Adrenal gland (tissue), 12 donors: Measurements from ENCODE around the gene ARPC3. TPM values are rescaled to one million over a fixed set of nuclear protein-coding genes. Genes with fewer than 3 reads are reported as not detected.
A peak's percentile ranks its signal among the peaks of the same experiment; 100 is the strongest.
"Not testable (repeated sequence)": the region's sequence is repeated elsewhere in the genome, so short reads cannot be mapped to it uniquely, and the experiment has no call there.

Experiments used
- DNase-seq, 7 donors: peaks; one replicate each; pipeline ENCODE4 v3.0.0-alpha.2; 2019 to 2020
- H3K27ac ChIP-seq, 5 donors: fragments of 200-600 bp; sonication (generic) in 4 of 5; 1 replicate in 3 of 5; 2 replicates in 2 of 5; pipeline versions ENCODE4 v1.5.1 to v1.8.0; 2016 to 2020; ENCODE audit warnings: mild to moderate bottlenecking in 1 of 5
- H3K27me3 ChIP-seq: fragments of 200-600 bp; 2 replicates; pipeline ENCODE4 v1.8.0; 2021
- H3K36me3 ChIP-seq, 2 donors: fragments of 200-600 bp; replicated peaks in 1 of 2; 1 replicate in 1 of 2; 2 replicates in 1 of 2; pipeline versions ENCODE4 v1.5.1 to v1.8.0; 2018 to 2022
- H3K4me1 ChIP-seq, 2 donors: fragments of 200-600 bp; replicated peaks in 1 of 2; 1 replicate in 1 of 2; 2 replicates in 1 of 2; pipeline versions ENCODE4 v1.5.1 to v1.8.0; 2018 to 2021
- H3K4me3 ChIP-seq, 4 donors: fragments of 200-600 bp; sonication (generic) in 3 of 4; one replicate each; pipeline ENCODE4 v1.5.1; 2016 to 2018
- H3K9me3 ChIP-seq, 3 donors: fragments of 200-600 bp; sonication (generic) in 1 of 3; replicated peaks in 1 of 3; 1 replicate in 2 of 3; 2 replicates in 1 of 3; pipeline versions ENCODE4 v1.5.1 to v1.8.0; 2016 to 2021
- POLR2A ChIP-seq, 2 donors: fragments of 450-650 bp; IDR thresholded peaks; one replicate each; pipeline ENCODE4 v1.6.1; 2017; ENCODE audit warnings: antibody characterized with exemption in 2 of 2, mild to moderate bottlenecking in 2 of 2, moderate library complexity in 1 of 2
- WGBS, 4 donors: extraction: QIAGEN DNeasy Blood & Tissue Kit in 2 of 4; methylation state at CpG; one replicate each; pipeline versions ENCODE4 v1.1.5 to v1.1.7; 2013 to 2017; 5-methylcytosine and 5-hydroxymethylcytosine counted together
- intact Hi-C, 2 donors: fragments of 100-400 bp; cut with DNase I; formaldehyde crosslinking; loops; one replicate each; pipeline versions ENCODE4 v1.14.1 to v1.15.0; 2022 to 2023
- polyA plus RNA-seq, 3 donors: library from polyadenylated mRNA; stranded (reverse); fragments of 200-250 nt in 2 of 3; fragments of 350-450 nt in 1 of 3; fragmentation: Illumina TruSeq in 1 of 3; extraction: RNeasy Lipid Tissue Mini Kit (QIAGEN cat#74804) in 1 of 3; gene quantifications; one replicate each; pipeline ENCODE4 v1.2.3, GENCODE V29; 2013 to 2014
- total RNA-seq, 9 donors: library from RNA; depleted of rRNA in 4 of 9; stranded (reverse); fragments of >200 nt in 4 of 9; fragments of 120-200 nt in 1 of 9; fragmentation: NEBNext Ultra II Directional in 1 of 9; extraction: Animal tissue kit (Norgen Biotek cat#: 25700) in 1 of 9; gene quantifications; one replicate each; pipeline versions ENCODE4 v1.1.0 to v1.2.4, GENCODE V29; 2013 to 2023
- TF ChIP-seq, protein P1 (sequence below), 6 experiments: fragments of 450-650 bp in 4 of 6; fragments of 200-600 bp in 2 of 6; sonication (generic) in 1 of 6; IDR thresholded peaks; 1 replicate in 5 of 6; 2 replicates in 1 of 6; pipeline versions ENCODE4 v1.5.1 to v1.8.0; 2016 to 2021; ENCODE audit warnings: antibody characterized with exemption in 6 of 6, mild to moderate bottlenecking in 2 of 6, moderate library complexity in 1 of 6
- donor health status: healthy with polysubstance abuse.
- donor health status: Bipolar disorder and iron deficiency.
- donor health status: DM: yes; HTN: yes; CAD: no.
- donor health status: DM: no; HTN: no; CAD: no.
- donor health status: DM: no; HTN: no; CAD: no.
- donor health status: DM: yes; HTN: yes; CAD: no.

Gene ARPC3
- total and polyA plus RNA-seq, 12 donors, result 177 to 581 (median 299) TPM

- DNase-seq, result peak; percentile 97 to 98 (median 97)
- Histone ChIP-seq H3K36me3 (peaks cover 0 to 15% of the 10 kb centered on the region in 2 donors), H3K27ac (peak within 1 kb of the TSS; percentile 80 to 95 (median 89)), H3K4me1 (peaks cover 8 to 13% of the 10 kb centered on the region in 2 donors), H3K4me3 (peak within 1 kb of the TSS; percentile 36 to 77 (median 64)), H3K9me3 (no peaks in the 10 kb centered on the region), H3K27me3 (no peaks in the 10 kb centered on the region)
- intact Hi-C loops, result no loop called here
- TF ChIP-seq, protein P1, sequence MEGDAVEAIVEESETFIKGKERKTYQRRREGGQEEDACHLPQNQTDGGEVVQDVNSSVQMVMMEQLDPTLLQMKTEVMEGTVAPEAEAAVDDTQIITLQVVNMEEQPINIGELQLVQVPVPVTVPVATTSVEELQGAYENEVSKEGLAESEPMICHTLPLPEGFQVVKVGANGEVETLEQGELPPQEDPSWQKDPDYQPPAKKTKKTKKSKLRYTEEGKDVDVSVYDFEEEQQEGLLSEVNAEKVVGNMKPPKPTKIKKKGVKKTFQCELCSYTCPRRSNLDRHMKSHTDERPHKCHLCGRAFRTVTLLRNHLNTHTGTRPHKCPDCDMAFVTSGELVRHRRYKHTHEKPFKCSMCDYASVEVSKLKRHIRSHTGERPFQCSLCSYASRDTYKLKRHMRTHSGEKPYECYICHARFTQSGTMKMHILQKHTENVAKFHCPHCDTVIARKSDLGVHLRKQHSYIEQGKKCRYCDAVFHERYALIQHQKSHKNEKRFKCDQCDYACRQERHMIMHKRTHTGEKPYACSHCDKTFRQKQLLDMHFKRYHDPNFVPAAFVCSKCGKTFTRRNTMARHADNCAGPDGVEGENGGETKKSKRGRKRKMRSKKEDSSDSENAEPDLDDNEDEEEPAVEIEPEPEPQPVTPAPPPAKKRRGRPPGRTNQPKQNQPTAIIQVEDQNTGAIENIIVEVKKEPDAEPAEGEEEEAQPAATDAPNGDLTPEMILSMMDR (IDR thresholded peaks at IDR 0.05), result no peak
- TF ChIP-seq POLR2A (IDR thresholded peaks at IDR 0.05), result peak in 1 of 2 donors; percentile 95
- WGBS, 4 donors, result 0% methylated on average over 29 to 78 of the region's 78 CpGs
Measured at GRCh38 chr12:110468214-110469048, 18.3 kb upstream of the ARPC3 start, which contains the start of the genes FAM216A and GPN3. TSS of gene FAM216A (plus strand) at chr12:110468845. CDS start at chr12:110468876, 31 bp downstream. TSS of gene GPN3 (minus strand) at chr12:110468257. CDS start at chr12:110468203, 54 bp downstream.

DNA sequence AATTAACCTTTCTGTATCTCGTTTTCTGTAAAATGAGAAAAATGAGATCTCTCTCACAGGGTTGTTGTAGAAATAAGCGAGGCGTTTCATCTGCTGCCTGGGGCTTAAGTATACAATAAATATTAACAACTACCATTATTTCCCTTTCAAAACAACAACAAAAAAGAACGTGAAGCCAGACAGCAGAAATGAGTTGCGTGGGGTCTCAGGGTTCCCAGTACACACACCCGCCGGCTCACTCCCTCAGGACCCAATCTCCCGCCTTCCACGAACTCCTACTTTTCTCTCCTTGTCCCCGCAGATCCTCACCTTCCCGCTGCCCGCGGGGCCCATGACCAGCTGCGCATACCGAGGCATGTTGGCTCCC lies 17.7 kb upstream of the ARPC3 start:
- DNase-seq, result no peak
- intact Hi-C loops, result no loop called here
- Histone ChIP-seq H3K27me3 (no peaks in the 10 kb centered on the region), H3K9me3 (no peaks in the 10 kb centered on the region), H3K27ac (peak overlapping the region in 3 of 5 donors; percentile 83 to 95 (median 94)), H3K4me3 (peak overlapping the region; percentile 13 to 77 (median 47)), H3K4me1 (peaks cover 8 to 13% of the 10 kb centered on the region in 2 donors), H3K36me3 (peaks cover 0 to 15% of the 10 kb centered on the region in 2 donors)
- TF ChIP-seq POLR2A (IDR thresholded peaks at IDR 0.05), result peak in 1 of 2 donors; percentile 73
- TF ChIP-seq, protein P1 (IDR thresholded peaks at IDR 0.05), result no peak
- 0 to 1% (median 1%) methylated on average over 14 to 15 of the region's 15 CpGs for WGBS, 4 donors

DNA sequence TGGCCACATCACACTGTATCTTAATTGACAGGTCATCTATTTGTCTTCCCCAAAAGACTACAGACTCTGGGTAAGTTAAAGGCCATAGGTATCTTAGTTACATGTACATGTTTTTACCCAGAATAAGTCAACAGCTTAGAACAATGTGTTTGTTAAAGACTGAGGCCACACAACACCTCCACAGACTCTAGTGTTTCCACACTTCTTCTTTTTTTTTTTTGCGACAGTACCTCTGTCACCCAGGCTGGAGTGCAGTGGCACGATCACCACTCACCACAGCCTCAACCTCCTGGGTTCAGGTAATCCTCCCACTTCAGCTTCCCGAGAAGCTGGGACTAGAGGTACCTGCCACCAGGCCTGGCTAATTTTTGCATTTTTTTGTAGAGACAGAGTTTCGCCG lies 16.7 kb upstream of the ARPC3 start:
- DNase-seq, result peak in 1 of 7 donors; percentile 49
- intact Hi-C loops, result no loop called here
- H3K27me3 ChIP-seq, result no peaks in the 10 kb centered on the region
- peaks cover 8 to 13% of the 10 kb centered on the region in 2 donors for H3K4me1 ChIP-seq
- no peaks in the 10 kb centered on the region for H3K9me3 ChIP-seq
- H3K36me3 ChIP-seq, result peaks cover 0 to 15% of the 10 kb centered on the region in 2 donors
- H3K27ac ChIP-seq, result no peak overlapping the region
- H3K4me3 ChIP-seq, result no peak overlapping the region
- WGBS, 4 donors, result 64 to 74% (median 71%) methylated on average over 5 of the region's 5 CpGs
- TF ChIP-seq, protein P1 (IDR thresholded peaks at IDR 0.05), result no peak
- TF ChIP-seq POLR2A (IDR thresholded peaks at IDR 0.05), result no peak

GRCh38 chr12:110465765-110466164 lies 15.6 kb upstream of the ARPC3 start:
- intact Hi-C loops, result not testable (repeated sequence)
- 88 to 93% (median 91%) methylated on average over 11 of the region's 11 CpGs for WGBS, 4 donors

More at GRCh38 chr12:110465765-110466164, 15.6 kb upstream of the ARPC3 start:
- H3K4me1 ChIP-seq, result peaks cover 8 to 13% of the 10 kb centered on the region in 2 donors
- DNase-seq, result peak in 1 of 7 donors; percentile 39
- not testable (repeated sequence) for H3K27me3 ChIP-seq, H3K9me3 ChIP-seq, H3K27ac ChIP-seq, H3K4me3 ChIP-seq
- peaks cover 0 to 22% of the 10 kb centered on the region in 2 donors for H3K36me3 ChIP-seq
